Type B pancreatic cell (in vitro differentiated cells): ENCODE measurements around the gene SERPINB10. TPM values are rescaled to one million over a fixed set of nuclear protein-coding genes. Genes with fewer than 3 reads are reported as not detected.
A peak's percentile ranks its signal among the peaks of the same experiment; 100 is the strongest.

Experiments
- DNase-seq: peaks from one replicate; pipeline ENCODE4 v3.0.0; 2021; ENCODE audit warnings: mixed read lengths; ENCODE audit not compliant: unreplicated experiment; ENCODE audit errors: extremely low spot score
- H3K27ac Mint-ChIP-seq: 2 replicates; pipeline ENCODE4 v1.8.0; 2021; ENCODE audit warnings: mild to moderate bottlenecking, mixed read lengths
- H3K27me3 Mint-ChIP-seq: 2 replicates; pipeline ENCODE4 v1.8.0; 2021; ENCODE audit warnings: mixed read lengths
- H3K36me3 Mint-ChIP-seq: 2 replicates; pipeline ENCODE4 v1.8.0; 2021; ENCODE audit warnings: mixed read lengths
- H3K4me1 Mint-ChIP-seq: one replicate; pipeline ENCODE4 v1.8.0; 2021; ENCODE audit warnings: mixed read lengths; ENCODE audit not compliant: unreplicated experiment
- H3K4me3 Mint-ChIP-seq: 2 replicates; pipeline ENCODE4 v1.8.0; 2021; ENCODE audit warnings: mild to moderate bottlenecking, mixed read lengths
- H3K9me3 Mint-ChIP-seq: 2 replicates; pipeline ENCODE4 v1.8.0; 2021; ENCODE audit warnings: mixed read lengths
- CTCF ChIP-seq: fragments of 200-600 bp; sonication (generic); conservative IDR thresholded peaks from 2 replicates; pipeline ENCODE4 v1.5.0; 2021; ENCODE audit warnings: antibody characterized with exemption, mild to moderate bottlenecking
- total RNA-seq: library from RNA; stranded (reverse); gene quantifications from 2 replicates; pipeline ENCODE4 v1.2.1, GENCODE V29; 2021; ENCODE audit warnings: low replicate concordance

SERPINB10 gene
- total RNA-seq, 1 donor from 2014 or later: not detected

- H3K36me3 Mint-ChIP-seq: peaks cover 4% of the 10 kb centered on the region
- no peak for DNase-seq
- H3K27ac Mint-ChIP-seq: no peak overlapping the region
- peak; percentile 20 for TF ChIP-seq CTCF
- H3K27me3 Mint-ChIP-seq: no peaks in the 10 kb centered on the region
- no peaks in the 10 kb centered on the region for H3K9me3 Mint-ChIP-seq
- peaks cover 10% of the 10 kb centered on the region for H3K4me1 Mint-ChIP-seq
- H3K4me3 Mint-ChIP-seq: no peak overlapping the region
Observed at GRCh38 chr18:63974991-63975390, 67.2 kb downstream of the SERPINB10 start.

GRCh38 chr18:63975628-63976027, 67.9 kb downstream of the SERPINB10 start:
- TF ChIP-seq CTCF: no peak
- H3K4me1 Mint-ChIP-seq: peaks cover 13% of the 10 kb centered on the region

GRCh38 chr18:63977040-63977439, 69.3 kb downstream of the SERPINB10 start:
- Mint-ChIP-seq H3K4me1 (peaks cover 13% of the 10 kb centered on the region), H3K27me3 (no peaks in the 10 kb centered on the region), H3K36me3 (peaks cover 2% of the 10 kb centered on the region), H3K27ac (no peak overlapping the region), H3K4me3 (no peak overlapping the region), H3K9me3 (no peaks in the 10 kb centered on the region)
- TF ChIP-seq CTCF: no peak
- DNase-seq: no peak

More at GRCh38 chr18:63975628-63976027, 67.9 kb downstream of the SERPINB10 start:
- Mint-ChIP-seq H3K27ac (no peak overlapping the region), H3K4me3 (no peak overlapping the region), H3K36me3 (peaks cover 4% of the 10 kb centered on the region), H3K9me3 (no peaks in the 10 kb centered on the region), H3K27me3 (no peaks in the 10 kb centered on the region)
- no peak for DNase-seq

- peaks cover 13% of the 10 kb centered on the region for H3K4me1 Mint-ChIP-seq
- H3K27me3 Mint-ChIP-seq: no peaks in the 10 kb centered on the region
- H3K27ac Mint-ChIP-seq: peak overlapping the region; percentile 7
- H3K4me3 Mint-ChIP-seq: no peak overlapping the region
- H3K9me3 Mint-ChIP-seq: no peaks in the 10 kb centered on the region
- H3K36me3 Mint-ChIP-seq: no peaks in the 10 kb centered on the region
- TF ChIP-seq CTCF: peak; percentile 88
- no peak for DNase-seq
Observed at GRCh38 chr18:63979409-63979920, 71.7 kb downstream of the SERPINB10 start.

GRCh38 chr18:63980027-63980426, 72.3 kb downstream of the SERPINB10 start:
- no peak for TF ChIP-seq CTCF
- Mint-ChIP-seq H3K4me1 (peaks cover 13% of the 10 kb centered on the region), H3K27ac (no peak overlapping the region), H3K27me3 (no peaks in the 10 kb centered on the region), H3K36me3 (no peaks in the 10 kb centered on the region), H3K4me3 (no peak overlapping the region), H3K9me3 (no peaks in the 10 kb centered on the region)
- DNase-seq: no peak
